Thymus (tissue), 11 donors: ENCODE results near the gene ANKH. TPM values are rescaled to one million over a fixed set of nuclear protein-coding genes. Genes with fewer than 3 reads are reported as not detected.

Source experiments
- DNase-seq, 9 donors: peaks; one replicate each; pipeline ENCODE4 v3.0.0-alpha.2; 2013; ENCODE audit warnings: low spot score in 9 of 9, low read depth in 6 of 9, missing footprints in 1 of 9
- H3K27ac ChIP-seq, 2 donors: one replicate each; pipeline ENCODE4 v1.5.1; 2013; ENCODE audit warnings: control low read depth in 1 of 2, low read depth in 1 of 2, low read length in 1 of 2, mild to moderate bottlenecking in 1 of 2, moderate library complexity in 1 of 2
- H3K27me3 ChIP-seq, 2 donors: one replicate each; pipeline ENCODE4 v1.5.1; 2013; ENCODE audit warnings: low read length in 1 of 2; ENCODE audit not compliant: control insufficient read depth in 2 of 2, insufficient read depth in 1 of 2
- H3K36me3 ChIP-seq, 2 donors: one replicate each; pipeline ENCODE4 v1.5.1; 2013; ENCODE audit warnings: low read length in 1 of 2, mild to moderate bottlenecking in 1 of 2, moderate library complexity in 1 of 2; ENCODE audit not compliant: control insufficient read depth in 2 of 2, insufficient read depth in 2 of 2
- H3K4me1 ChIP-seq, 2 donors: one replicate each; pipeline ENCODE4 v1.5.1; 2013; ENCODE audit warnings: low read length in 2 of 2; ENCODE audit not compliant: control insufficient read depth in 2 of 2, insufficient read depth in 2 of 2
- H3K4me3 ChIP-seq, 2 donors: one replicate each; pipeline ENCODE4 v1.5.1; 2013; ENCODE audit warnings: low read length in 2 of 2, control low read depth in 1 of 2, mild to moderate bottlenecking in 1 of 2
- H3K9me3 ChIP-seq, 2 donors: one replicate each; pipeline ENCODE4 v1.5.1; 2013; ENCODE audit warnings: low read length in 1 of 2, mild to moderate bottlenecking in 1 of 2; ENCODE audit not compliant: control insufficient read depth in 2 of 2, insufficient read depth in 1 of 2
- WGBS: extraction: QIAGEN DNeasy Blood & Tissue Kit; methylation state at CpG from one replicate; pipeline ENCODE4 v1.1.7; 2013; 5-methylcytosine and 5-hydroxymethylcytosine counted together
- polyA plus RNA-seq: library from polyadenylated mRNA; stranded (reverse); fragments of 200-250 nt; gene quantifications from one replicate; pipeline ENCODE4 v1.2.3, GENCODE V29; 2013
- total RNA-seq: library from RNA; stranded (reverse); fragments of 120-200 nt; gene quantifications from one replicate; pipeline ENCODE4 v1.2.4, GENCODE V29; 2013
- donor health status: healthy.

ANKH gene
- total and polyA plus RNA-seq, 2 donors: 17.3 to 29.8 TPM

- Histone ChIP-seq H3K36me3 (peaks cover 0 to 8% of the 10 kb centered on the region in 2 donors), H3K9me3 (no peaks in the 10 kb centered on the region), H3K4me3 (no peak overlapping the region), H3K4me1 (peaks cover 12 to 47% of the 10 kb centered on the region in 2 donors), H3K27me3 (peaks cover 0 to 4% of the 10 kb centered on the region in 2 donors), H3K27ac (no peak overlapping the region)
- 96% methylated on average over 13 of the region's 13 CpGs for WGBS
- DNase-seq: no peak
These were observed 141.1 kb downstream of the ANKH start for GRCh38 chr5:14730466-14730865.

- no peaks in the 10 kb centered on the region for H3K9me3 ChIP-seq
- H3K27me3 ChIP-seq: peaks cover 0 to 4% of the 10 kb centered on the region in 2 donors
- no peak overlapping the region for H3K4me3 ChIP-seq
- DNase-seq: no peak
- H3K36me3 ChIP-seq: peaks cover 0 to 11% of the 10 kb centered on the region in 2 donors
- peaks cover 12 to 43% of the 10 kb centered on the region in 2 donors for H3K4me1 ChIP-seq
- H3K27ac ChIP-seq: no peak overlapping the region
- WGBS: 97% methylated on average over 18 of the region's 18 CpGs
These were observed 141.9 kb downstream of the ANKH start for GRCh38 chr5:14729448-14730385.

- H3K4me3 ChIP-seq: no peak overlapping the region
- H3K4me1 ChIP-seq: peaks cover 12 to 31% of the 10 kb centered on the region in 2 donors
- WGBS: 97% methylated on average over 15 of the region's 15 CpGs
- DNase-seq: no peak
- peaks cover 0 to 12% of the 10 kb centered on the region in 2 donors for H3K36me3 ChIP-seq
- H3K27ac ChIP-seq: no peak overlapping the region
- no peaks in the 10 kb centered on the region for H3K9me3 ChIP-seq
- peaks cover 0 to 4% of the 10 kb centered on the region in 2 donors for H3K27me3 ChIP-seq
These were observed 143.1 kb downstream of the ANKH start for GRCh38 chr5:14728459-14728938.

- Histone ChIP-seq H3K9me3 (no peaks in the 10 kb centered on the region), H3K4me3 (no peak overlapping the region), H3K27me3 (peaks cover 0 to 4% of the 10 kb centered on the region in 2 donors), H3K4me1 (peaks cover 11 to 25% of the 10 kb centered on the region in 2 donors), H3K36me3 (peaks cover 0 to 12% of the 10 kb centered on the region in 2 donors), H3K27ac (no peak overlapping the region)
- no peak for DNase-seq
- WGBS: 91% methylated on average over 7 of the region's 7 CpGs
These were observed 143.6 kb downstream of the ANKH start for GRCh38 chr5:14727928-14728458.

- peaks cover 0 to 12% of the 10 kb centered on the region in 2 donors for H3K36me3 ChIP-seq
- 13% methylated on average over 7 of the region's 7 CpGs for WGBS
- no peak overlapping the region for H3K27ac ChIP-seq
- peak in 5 of 9 donors; percentile 51 to 79 (median 76) for DNase-seq
- peaks cover 6 to 20% of the 10 kb centered on the region in 2 donors for H3K4me1 ChIP-seq
- H3K27me3 ChIP-seq: peaks cover 0 to 4% of the 10 kb centered on the region in 2 donors
- H3K4me3 ChIP-seq: no peak overlapping the region
- H3K9me3 ChIP-seq: no peaks in the 10 kb centered on the region
These were observed 144.1 kb downstream of the ANKH start for GRCh38 chr5:14727428-14727865.

DNA sequence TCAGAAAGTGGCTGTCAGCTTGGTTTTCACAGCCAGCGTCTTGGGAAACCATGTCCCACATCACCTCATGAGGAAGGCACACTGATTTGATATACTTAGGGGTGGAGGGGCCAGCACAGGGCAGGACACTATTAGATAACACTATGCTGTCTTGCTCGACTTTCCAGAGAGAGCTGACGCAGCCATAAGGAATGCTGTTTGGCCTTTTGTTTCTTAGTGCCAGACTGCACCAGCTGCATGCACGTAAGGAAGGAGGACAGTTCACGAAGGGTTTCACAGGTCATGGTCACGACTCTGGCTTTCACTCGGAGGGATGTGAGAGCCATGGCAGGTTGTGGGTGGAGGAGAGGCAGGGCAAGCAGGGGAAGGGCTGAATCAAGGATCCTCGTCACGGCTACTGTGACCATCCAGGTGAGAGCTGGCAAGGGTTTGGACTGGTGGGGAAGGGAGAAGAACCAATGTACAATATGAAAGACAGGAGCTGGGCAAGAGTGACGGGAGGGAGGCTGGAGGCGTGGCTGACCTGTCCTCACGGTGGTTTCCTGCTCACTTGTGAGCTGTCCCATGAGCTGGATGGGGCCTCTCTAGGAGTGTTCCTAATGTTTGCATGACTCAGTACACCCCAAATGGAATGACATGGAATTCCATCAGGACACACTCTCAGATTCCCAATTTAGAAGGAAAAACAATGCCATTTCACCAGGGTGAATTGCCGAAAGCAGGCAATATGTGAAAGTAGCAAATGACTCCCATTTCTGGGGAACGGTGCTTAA lies 145.3 kb downstream of the ANKH start:
- Histone ChIP-seq H3K27ac (peak overlapping the region in 1 of 2 donors; percentile 36), H3K4me3 (no peak overlapping the region), H3K4me1 (peaks cover 3 to 8% of the 10 kb centered on the region in 2 donors), H3K9me3 (no peaks in the 10 kb centered on the region), H3K27me3 (peaks cover 0 to 4% of the 10 kb centered on the region in 2 donors), H3K36me3 (peaks cover 0 to 12% of the 10 kb centered on the region in 2 donors)
- WGBS: 95% methylated on average over 14 of the region's 14 CpGs
- no peak for DNase-seq

- Histone ChIP-seq H3K9me3 (no peaks in the 10 kb centered on the region), H3K27ac (no peak overlapping the region), H3K27me3 (peaks cover 0 to 4% of the 10 kb centered on the region in 2 donors), H3K36me3 (peaks cover 0 to 9% of the 10 kb centered on the region in 2 donors), H3K4me3 (no peak overlapping the region), H3K4me1 (no peaks in the 10 kb centered on the region)
- DNase-seq: no peak
- WGBS: 62% methylated on average over 10 of the region's 10 CpGs
These were observed 146.9 kb downstream of the ANKH start for GRCh38 chr5:14724633-14725032.

DNA sequence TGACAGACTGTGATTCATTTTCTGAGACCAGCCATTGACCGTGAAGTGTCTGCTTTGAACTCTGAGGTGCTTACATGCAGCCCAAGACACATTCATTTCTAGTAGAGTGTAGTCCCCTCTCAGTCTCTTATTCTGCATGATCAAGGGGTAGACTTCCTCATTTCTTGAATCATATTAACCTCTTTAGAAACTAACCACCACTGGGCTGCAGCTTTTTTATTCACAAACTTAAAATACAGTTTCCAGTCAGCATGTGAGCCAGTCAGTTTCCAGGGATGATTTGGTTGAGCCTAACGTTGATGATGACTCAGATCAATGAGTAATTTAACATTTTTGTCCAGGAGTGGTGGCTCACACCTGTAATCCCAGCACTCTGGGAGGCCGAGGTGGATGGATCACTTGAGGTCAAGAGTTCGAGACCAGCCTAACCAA lies 147.9 kb downstream of the ANKH start:
- Histone ChIP-seq H3K9me3 (peaks cover 0 to 2% of the 10 kb centered on the region in 2 donors), H3K27ac (no peak overlapping the region), H3K36me3 (peaks cover 0 to 7% of the 10 kb centered on the region in 2 donors), H3K4me3 (no peak overlapping the region), H3K27me3 (peaks cover 0 to 4% of the 10 kb centered on the region in 2 donors), H3K4me1 (no peaks in the 10 kb centered on the region)
- WGBS: 95% methylated on average over 4 of the region's 4 CpGs
- DNase-seq: no peak
